PC-3 (cell line): ENCODE measurements around the gene BAZ2B.

Experiments used
- CTCF ChIP-seq: fragments of 300-600 bp; sonication (generic); conservative IDR thresholded peaks from 2 replicates; pipeline ENCODE4 v1.5.1; 2017; ENCODE audit warnings: antibody characterized with exemption, low read depth, mild to moderate bottlenecking, low read length
- EZH2 ChIP-seq: fragments of 300-600 bp; sonication (generic); IDR thresholded peaks from one replicate; pipeline ENCODE4 v1.6.1; 2017; ENCODE audit warnings: antibody characterized with exemption, mild to moderate bottlenecking, low read length; ENCODE audit not compliant: unreplicated experiment
- EZH2phosphoT487 ChIP-seq: fragments of 300-600 bp; sonication (generic); IDR thresholded peaks from 2 replicates; pipeline ENCODE4 v1.6.1; 2018; ENCODE audit warnings: mild to moderate bottlenecking, antibody characterized with exemption, low read length, borderline replicate concordance

GRCh38 chr2:159454185-159454584 lies 162.2 kb downstream of the BAZ2B start:
- TF ChIP-seq EZH2 = no peak
- TF ChIP-seq CTCF = no peak
- TF ChIP-seq EZH2phosphoT487 = no peak
